ENCODE data around the gene CYTH4. TPM values are rescaled to one million over a fixed set of nuclear protein-coding genes. Genes with fewer than 3 reads are reported as not detected.

Gene CYTH4
- total RNA-seq, 2 experiments from 2014 or later: 20.6 to 28.1 TPM

DNA sequence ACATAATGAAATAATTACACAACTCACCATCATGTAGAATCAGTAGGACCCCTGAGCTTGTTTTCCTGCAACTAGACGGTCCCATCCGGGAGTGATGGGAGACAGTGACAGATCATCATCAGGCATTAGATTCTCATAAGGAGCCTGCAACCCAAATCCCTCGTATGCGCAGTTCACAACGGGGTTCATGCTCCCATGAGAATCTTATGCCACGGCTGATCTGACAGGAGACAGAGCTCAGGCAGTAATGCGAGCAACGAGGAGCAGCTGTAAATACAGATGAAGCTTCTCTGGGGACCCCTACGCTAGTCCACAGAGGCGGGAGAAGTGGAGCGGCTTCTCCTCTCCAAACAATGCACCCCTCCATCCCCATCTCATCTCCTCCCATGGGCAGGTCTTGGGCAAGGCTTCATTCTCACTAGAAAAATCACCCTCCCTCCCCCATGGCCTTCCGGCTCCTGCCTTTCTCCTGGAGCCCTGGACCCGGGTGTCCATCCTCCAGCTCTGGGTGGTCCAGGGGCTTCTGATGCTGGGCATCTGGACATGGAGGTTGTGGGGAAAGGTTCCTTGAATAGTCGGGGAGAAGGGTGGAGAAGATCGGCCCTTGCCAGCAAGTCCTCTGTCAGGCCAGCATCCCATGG, 22.0 kb upstream of the CYTH4 start:
- Histone ChIP-seq H3K27ac (ENCODE audit: low read depth, low read length, poor library complexity, severe bottlenecking) (no peak overlapping the region), H3K9me2 (ENCODE audit: insufficient read depth, low read length) (no peaks in the 10 kb centered on the region), H4K20me1 (ENCODE audit: insufficient read depth, low read length) (no peaks in the 10 kb centered on the region), H3K36me3 (ENCODE audit: insufficient read depth, low read length) (no peaks in the 10 kb centered on the region), H3K4me2 (ENCODE audit: low read length) (peak overlapping the region; percentile 44), H3K79me2 (ENCODE audit: insufficient read depth, low read depth, low read length) (no peaks in the 10 kb centered on the region), H3K9me3 (ENCODE audit: low read length) (peaks cover 16% of the 10 kb centered on the region; the same call in 1 of the 2 replicates), H3K4me3 (ENCODE audit: low read depth, low read length, poor library complexity, severe bottlenecking) (no peak overlapping the region), H2AFZ (ENCODE audit: low read length) (no peak overlapping the region), H3K4me1 (ENCODE audit: insufficient read depth, low read length, poor library complexity, severe bottlenecking) (peaks cover 27% of the 10 kb centered on the region)
- no peak for TF ChIP-seq EZH2phosphoT487 (IDR thresholded peaks at IDR 0.05; ENCODE audit: borderline replicate concordance, low read depth, low read length)
- TF ChIP-seq, protein P1, sequence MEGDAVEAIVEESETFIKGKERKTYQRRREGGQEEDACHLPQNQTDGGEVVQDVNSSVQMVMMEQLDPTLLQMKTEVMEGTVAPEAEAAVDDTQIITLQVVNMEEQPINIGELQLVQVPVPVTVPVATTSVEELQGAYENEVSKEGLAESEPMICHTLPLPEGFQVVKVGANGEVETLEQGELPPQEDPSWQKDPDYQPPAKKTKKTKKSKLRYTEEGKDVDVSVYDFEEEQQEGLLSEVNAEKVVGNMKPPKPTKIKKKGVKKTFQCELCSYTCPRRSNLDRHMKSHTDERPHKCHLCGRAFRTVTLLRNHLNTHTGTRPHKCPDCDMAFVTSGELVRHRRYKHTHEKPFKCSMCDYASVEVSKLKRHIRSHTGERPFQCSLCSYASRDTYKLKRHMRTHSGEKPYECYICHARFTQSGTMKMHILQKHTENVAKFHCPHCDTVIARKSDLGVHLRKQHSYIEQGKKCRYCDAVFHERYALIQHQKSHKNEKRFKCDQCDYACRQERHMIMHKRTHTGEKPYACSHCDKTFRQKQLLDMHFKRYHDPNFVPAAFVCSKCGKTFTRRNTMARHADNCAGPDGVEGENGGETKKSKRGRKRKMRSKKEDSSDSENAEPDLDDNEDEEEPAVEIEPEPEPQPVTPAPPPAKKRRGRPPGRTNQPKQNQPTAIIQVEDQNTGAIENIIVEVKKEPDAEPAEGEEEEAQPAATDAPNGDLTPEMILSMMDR (conservative IDR thresholded peaks at IDR 0.05; ENCODE audit: low read length): no peak
- POLR2A ChIA-PET: interaction anchor here (0.6 to 2.7 kb wide), 3 partner anchors 15 to 663 kb away, joined by 3 to 19 read pairs (median 3); partner anchors contain the start of gene RAC2
- BruUV-seq (replicated peaks): no TSS peak
- CTCF ChIA-PET (ENCODE audit: unreplicated experiment): interaction anchor here (0.5 to 2.1 kb wide), 9 partner anchors 11 to 92 kb away, joined by 3 to 9 read pairs (median 5); partner anchors contain the start of gene RAC2
- no peak for DNase-seq (ENCODE audit: low spot score)
- intact Hi-C loops (cut with micrococcal nuclease; ENCODE audit: unreplicated experiment): no loop called here

DNA sequence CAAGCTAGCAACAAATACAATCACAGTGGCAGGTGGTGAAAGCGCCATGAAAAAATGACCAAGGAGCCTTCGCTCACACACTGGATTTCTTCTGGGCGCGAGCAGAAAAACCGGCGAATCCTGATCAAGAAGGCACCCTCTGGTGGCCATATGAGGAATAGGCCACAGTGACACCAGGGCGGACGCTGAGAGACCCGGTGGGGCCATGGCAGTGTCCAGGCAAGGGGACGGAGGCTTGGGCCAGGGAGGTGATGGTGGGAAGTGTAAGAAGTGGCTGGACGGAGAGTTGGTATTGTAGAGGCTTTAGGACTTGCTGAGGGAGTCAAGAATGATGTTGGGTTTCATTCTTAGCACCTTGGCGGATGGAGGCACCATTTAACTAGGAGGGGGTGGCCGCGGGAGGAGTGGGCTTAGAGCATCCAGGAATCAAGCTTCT, 21.4 kb upstream of the CYTH4 start:
- DNase-seq (ENCODE audit: low spot score): peak; percentile 78
- Histone ChIP-seq H2AFZ (ENCODE audit: low read length) (no peak overlapping the region), H3K79me2 (ENCODE audit: insufficient read depth, low read depth, low read length) (no peaks in the 10 kb centered on the region), H3K36me3 (ENCODE audit: insufficient read depth, low read length) (no peaks in the 10 kb centered on the region), H3K4me3 (ENCODE audit: low read depth, low read length, poor library complexity, severe bottlenecking) (no peak overlapping the region), H3K9me2 (ENCODE audit: insufficient read depth, low read length) (no peaks in the 10 kb centered on the region), H4K20me1 (ENCODE audit: insufficient read depth, low read length) (no peaks in the 10 kb centered on the region), H3K27ac (ENCODE audit: low read depth, low read length, poor library complexity, severe bottlenecking) (no peak overlapping the region), H3K4me1 (ENCODE audit: insufficient read depth, low read length, poor library complexity, severe bottlenecking) (peaks cover 26% of the 10 kb centered on the region), H3K4me2 (ENCODE audit: low read length) (peak overlapping the region; percentile 44), H3K9me3 (ENCODE audit: low read length) (peaks cover 16% of the 10 kb centered on the region; the same call in 1 of the 2 replicates)
- ChIA-PET CTCF (ENCODE audit: unreplicated experiment) (interaction anchor here (0.7 to 2.1 kb wide), 7 partner anchors 11 to 93 kb away, joined by 3 to 9 read pairs (median 5); partner anchors contain the start of gene RAC2), POLR2A (interaction anchor here (0.6 to 2.7 kb wide), 2 partner anchors 16 to 662 kb away, joined by 3 to 19 read pairs; partner anchors contain the start of gene RAC2)
- intact Hi-C loops (cut with micrococcal nuclease; ENCODE audit: unreplicated experiment): loop anchor here (1.0 kb wide), 1 partner anchor 95 kb away; no protein-coding TSS in a partner anchor
- no peak for TF ChIP-seq EZH2phosphoT487 (IDR thresholded peaks at IDR 0.05; ENCODE audit: borderline replicate concordance, low read depth, low read length)
- TF ChIP-seq, protein P1 (conservative IDR thresholded peaks at IDR 0.05; ENCODE audit: low read length): peak; percentile 97
- BruUV-seq (replicated peaks): no TSS peak

DNA sequence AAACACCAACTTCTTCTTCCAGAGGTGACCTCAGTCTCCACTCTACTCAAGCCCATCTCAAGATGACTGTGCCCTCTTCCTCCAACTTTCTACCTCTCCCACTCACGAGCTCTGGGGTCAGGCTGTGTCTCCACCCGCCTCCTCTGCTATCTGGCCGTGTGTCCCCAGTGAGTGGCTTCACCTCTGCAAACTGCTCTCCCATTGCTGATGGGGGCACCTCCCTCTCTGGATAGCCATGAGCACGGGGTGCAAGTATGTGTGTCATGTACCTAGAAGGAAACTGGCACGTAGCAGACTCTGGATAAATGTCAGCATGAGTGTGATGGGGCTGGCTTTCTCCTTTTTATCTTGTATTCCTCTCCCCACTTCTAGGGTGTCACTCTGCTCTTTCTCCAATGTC, 20.0 kb upstream of the CYTH4 start:
- TF ChIP-seq, protein P1 (conservative IDR thresholded peaks at IDR 0.05; ENCODE audit: low read length): no peak
- TF ChIP-seq EZH2phosphoT487 (IDR thresholded peaks at IDR 0.05; ENCODE audit: borderline replicate concordance, low read depth, low read length): no peak
- CTCF ChIA-PET (ENCODE audit: unreplicated experiment): no interaction called here
- Histone ChIP-seq H3K4me2 (ENCODE audit: low read length) (no peak overlapping the region), H3K36me3 (ENCODE audit: insufficient read depth, low read length) (no peaks in the 10 kb centered on the region), H3K9me3 (ENCODE audit: low read length) (peaks cover 16% of the 10 kb centered on the region; the same call in 1 of the 2 replicates), H3K9me2 (ENCODE audit: insufficient read depth, low read length) (no peaks in the 10 kb centered on the region), H3K27ac (ENCODE audit: low read depth, low read length, poor library complexity, severe bottlenecking) (no peak overlapping the region), H3K4me1 (ENCODE audit: insufficient read depth, low read length, poor library complexity, severe bottlenecking) (peaks cover 26% of the 10 kb centered on the region), H2AFZ (ENCODE audit: low read length) (no peak overlapping the region), H3K79me2 (ENCODE audit: insufficient read depth, low read depth, low read length) (no peaks in the 10 kb centered on the region), H4K20me1 (ENCODE audit: insufficient read depth, low read length) (no peaks in the 10 kb centered on the region), H3K4me3 (ENCODE audit: low read depth, low read length, poor library complexity, severe bottlenecking) (no peak overlapping the region)
- BruUV-seq (replicated peaks): no TSS peak
- no peak for DNase-seq (ENCODE audit: low spot score)
- POLR2A ChIA-PET: interaction anchor here (0.8 kb wide), 2 partner anchors 61 to 62 kb away, joined by 3 to 4 read pairs; no protein-coding TSS in a partner anchor
- intact Hi-C loops (cut with micrococcal nuclease; ENCODE audit: unreplicated experiment): no loop called here

All from OCI-LY7 (cell line).